K562 (cell line): Measurements from ENCODE around the gene NUDT6.

Experiments
- GABPB2 ChIP-seq: fragments of 250-450 bp; sonication (Bioruptor Pico); conservative IDR thresholded peaks from 2 replicates; pipeline ENCODE4 v1.5.1; 2021; ENCODE audit warnings: mild to moderate bottlenecking
- GATAD2A ChIP-seq: fragments of 450-650 bp; IDR thresholded peaks from 2 replicates; pipeline ENCODE4 v1.6.1; 2017
- MEF2D ChIP-seq: conservative IDR thresholded peaks from 2 replicates; pipeline ENCODE4 v1.6.1; 2016; ENCODE audit warnings: low read depth, missing genetic modification characterization, missing compliant biosample characterization
- MTA3 ChIP-seq: fragments of 450-650 bp; formaldehyde crosslinking; IDR thresholded peaks from 2 replicates; pipeline ENCODE4 v1.6.1; 2017; ENCODE audit warnings: mild to moderate bottlenecking, borderline replicate concordance
- NCOA2 ChIP-seq, 2 experiments: fragments of 450-650 bp; IDR thresholded peaks; 2 replicates each; pipeline ENCODE4 v1.6.1; 2018; ENCODE audit warnings: mild to moderate bottlenecking in 2 of 2, moderate library complexity in 1 of 2; ENCODE audit not compliant: partially characterized antibody in 2 of 2
- RNF2 ChIP-seq: sonication (generic); IDR thresholded peaks from 2 replicates; pipeline ENCODE4 v1.6.1; 2016
- SREBF2 ChIP-seq: sonication (generic); formaldehyde crosslinking; IDR thresholded peaks from 2 replicates; pipeline ENCODE4 v1.4.0; 2020; ENCODE audit warnings: mild to moderate bottlenecking, missing genetic modification reagents
- STAG1 ChIP-seq: sonication (generic); formaldehyde crosslinking; IDR thresholded peaks from 2 replicates; pipeline ENCODE4 v1.5.0; 2020; ENCODE audit warnings: missing genetic modification reagents, borderline replicate concordance
- TF ChIP-seq, protein P1 (sequence below): sonication (generic); formaldehyde crosslinking; IDR thresholded peaks from 2 replicates; pipeline ENCODE4 v1.8.0; 2022; ENCODE audit warnings: mild to moderate bottlenecking, missing genetic modification reagents, borderline replicate concordance

DNA sequence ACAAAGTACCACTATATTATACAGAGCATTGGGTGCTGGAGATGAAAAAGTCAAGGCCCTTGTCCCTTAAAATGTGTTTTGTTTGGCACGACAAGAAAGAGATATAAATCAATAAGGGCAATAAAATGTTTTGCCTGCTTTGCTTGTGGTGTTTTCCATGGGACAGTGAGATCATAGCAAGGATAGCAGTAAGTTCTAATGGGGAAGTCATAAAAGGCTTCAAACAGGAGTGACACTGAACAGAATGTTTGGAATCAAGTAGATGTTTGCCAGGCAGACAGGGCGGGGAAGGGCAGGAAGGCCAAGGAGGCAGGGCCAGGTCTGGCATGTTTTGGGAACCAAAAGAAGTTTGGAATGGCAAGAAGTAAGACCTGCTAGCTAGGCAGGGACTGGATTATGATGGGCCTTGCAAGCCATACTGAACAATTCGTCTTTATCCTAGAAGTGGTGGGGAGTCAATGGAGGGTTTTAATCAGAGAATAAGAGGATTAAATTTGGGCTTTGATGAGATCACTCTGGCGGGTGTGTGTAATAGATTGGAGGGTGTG, 79.3 kb downstream of the NUDT6 start:
- no peak for TF ChIP-seq SREBF2
- TF ChIP-seq NCOA2 (IDR thresholded peaks at IDR 0.05; ENCODE audit: partially characterized antibody in 2 of 2): no peak
- TF ChIP-seq, protein P1, sequence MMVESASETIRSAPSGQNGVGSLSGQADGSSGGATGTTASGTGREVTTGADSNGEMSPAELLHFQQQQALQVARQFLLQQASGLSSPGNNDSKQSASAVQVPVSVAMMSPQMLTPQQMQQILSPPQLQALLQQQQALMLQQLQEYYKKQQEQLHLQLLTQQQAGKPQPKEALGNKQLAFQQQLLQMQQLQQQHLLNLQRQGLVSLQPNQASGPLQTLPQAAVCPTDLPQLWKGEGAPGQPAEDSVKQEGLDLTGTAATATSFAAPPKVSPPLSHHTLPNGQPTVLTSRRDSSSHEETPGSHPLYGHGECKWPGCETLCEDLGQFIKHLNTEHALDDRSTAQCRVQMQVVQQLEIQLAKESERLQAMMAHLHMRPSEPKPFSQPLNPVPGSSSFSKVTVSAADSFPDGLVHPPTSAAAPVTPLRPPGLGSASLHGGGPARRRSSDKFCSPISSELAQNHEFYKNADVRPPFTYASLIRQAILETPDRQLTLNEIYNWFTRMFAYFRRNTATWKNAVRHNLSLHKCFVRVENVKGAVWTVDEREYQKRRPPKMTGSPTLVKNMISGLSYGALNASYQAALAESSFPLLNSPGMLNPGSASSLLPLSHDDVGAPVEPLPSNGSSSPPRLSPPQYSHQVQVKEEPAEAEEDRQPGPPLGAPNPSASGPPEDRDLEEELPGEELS (CRISPR knock-in tag): no peak
- TF ChIP-seq GABPB2 (CRISPR knock-in tag): no peak
- no peak for TF ChIP-seq MEF2D
- no peak for TF ChIP-seq MTA3
- TF ChIP-seq GATAD2A: no peak
- TF ChIP-seq RNF2: no peak
- no peak for TF ChIP-seq STAG1
